Cardiac muscle cell (in vitro differentiated cells and primary cell): ENCODE data around the gene RYR1. TPM values are rescaled to one million over a fixed set of nuclear protein-coding genes. Genes with fewer than 3 reads are reported as not detected.

ENCODE experiments used
- DNase-seq, 2 donors: peaks; one replicate each; pipeline versions ENCODE4 v3.0.0 to v3.0.0-alpha.2; 2010 to 2017; ENCODE audit warnings: low read depth in 1 of 2, low spot score in 1 of 2
- H3K27ac ChIP-seq: fragments of 200-600 bp; sonication (generic); 2 replicates; pipeline ENCODE4 v1.5.1; 2016
- H3K27me3 ChIP-seq: fragments of 200-600 bp; sonication (generic); 2 replicates; pipeline ENCODE4 v1.6.0; 2016; ENCODE audit warnings: control low read depth
- H3K36me3 ChIP-seq: fragments of 200-600 bp; sonication (generic); 2 replicates; pipeline ENCODE4 v1.5.1; 2016; ENCODE audit warnings: control low read depth
- H3K4me1 ChIP-seq: fragments of 200-600 bp; sonication (generic); 2 replicates; pipeline ENCODE4 v1.8.1; 2017; ENCODE audit warnings: low read depth, mild to moderate bottlenecking, mixed run types
- H3K4me3 ChIP-seq: fragments of 200-600 bp; sonication (generic); 2 replicates; pipeline ENCODE4 v1.5.1; 2016; ENCODE audit warnings: mild to moderate bottlenecking
- H3K9me3 ChIP-seq: fragments of 200-600 bp; sonication (generic); 2 replicates; pipeline ENCODE4 v1.5.1; 2017; ENCODE audit warnings: low read depth, mild to moderate bottlenecking, control low read depth
- polyA plus RNA-seq: library from polyadenylated mRNA; unstranded; fragments of >200 nt; fragmentation: Nextera tagmentation; extraction: Ambion mirVana; gene quantifications from 2 replicates; pipeline ENCODE4 v1.2.1, GENCODE V29; 2016
- total RNA-seq: library from RNA; depleted of rRNA; stranded (reverse); fragments of >200 nt; gene quantifications from 2 replicates; pipeline ENCODE4 v1.2.3, GENCODE V29; 2016
- TF ChIP-seq, protein P1 (sequence below): IDR thresholded peaks from 2 replicates; pipeline ENCODE4 v1.5.1; 2012; ENCODE audit warnings: low read depth, mild to moderate bottlenecking, low read length

RYR1 gene
- total and polyA plus RNA-seq, 2 experiments from 2014 or later = 0.71 to 12.8 TPM

DNA sequence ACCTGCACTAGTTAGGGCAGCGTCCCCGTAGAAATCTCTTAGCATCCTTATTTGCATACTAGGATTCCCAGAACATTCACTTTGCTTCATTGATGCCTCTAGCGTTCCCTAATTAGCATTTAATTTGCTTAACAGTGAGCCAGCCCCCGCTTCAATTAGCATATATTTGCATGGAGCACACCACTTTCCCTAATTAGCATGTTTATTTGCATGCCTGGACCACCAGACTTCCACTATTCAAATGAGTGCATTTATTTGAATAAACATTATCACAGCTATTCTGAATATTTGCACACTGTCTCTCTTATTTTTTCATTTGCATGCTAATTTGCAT lies 69.6 kb downstream of the RYR1 start:
- Histone ChIP-seq H3K36me3 (no peaks in the 10 kb centered on the region), H3K9me3 (no peaks in the 10 kb centered on the region)
- TF ChIP-seq, protein P1, sequence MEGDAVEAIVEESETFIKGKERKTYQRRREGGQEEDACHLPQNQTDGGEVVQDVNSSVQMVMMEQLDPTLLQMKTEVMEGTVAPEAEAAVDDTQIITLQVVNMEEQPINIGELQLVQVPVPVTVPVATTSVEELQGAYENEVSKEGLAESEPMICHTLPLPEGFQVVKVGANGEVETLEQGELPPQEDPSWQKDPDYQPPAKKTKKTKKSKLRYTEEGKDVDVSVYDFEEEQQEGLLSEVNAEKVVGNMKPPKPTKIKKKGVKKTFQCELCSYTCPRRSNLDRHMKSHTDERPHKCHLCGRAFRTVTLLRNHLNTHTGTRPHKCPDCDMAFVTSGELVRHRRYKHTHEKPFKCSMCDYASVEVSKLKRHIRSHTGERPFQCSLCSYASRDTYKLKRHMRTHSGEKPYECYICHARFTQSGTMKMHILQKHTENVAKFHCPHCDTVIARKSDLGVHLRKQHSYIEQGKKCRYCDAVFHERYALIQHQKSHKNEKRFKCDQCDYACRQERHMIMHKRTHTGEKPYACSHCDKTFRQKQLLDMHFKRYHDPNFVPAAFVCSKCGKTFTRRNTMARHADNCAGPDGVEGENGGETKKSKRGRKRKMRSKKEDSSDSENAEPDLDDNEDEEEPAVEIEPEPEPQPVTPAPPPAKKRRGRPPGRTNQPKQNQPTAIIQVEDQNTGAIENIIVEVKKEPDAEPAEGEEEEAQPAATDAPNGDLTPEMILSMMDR = no peak

GRCh38 chr19:38505958-38506357 lies 72.5 kb downstream of the RYR1 start:
- Histone ChIP-seq H3K4me1 (no peaks in the 10 kb centered on the region), H3K9me3 (no peaks in the 10 kb centered on the region), H3K4me3 (no peak overlapping the region), H3K36me3 (no peaks in the 10 kb centered on the region), H3K27ac (no peak overlapping the region), H3K27me3 (no peaks in the 10 kb centered on the region)
- no peak for DNase-seq
- TF ChIP-seq, protein P1 = no peak

More for the DNA sequence above, 69.6 kb downstream of the RYR1 start:
- H3K4me1 ChIP-seq = no peaks in the 10 kb centered on the region
- no peaks in the 10 kb centered on the region for H3K27me3 ChIP-seq
- DNase-seq = no peak
- H3K27ac ChIP-seq = no peak overlapping the region
- no peak overlapping the region for H3K4me3 ChIP-seq

DNA sequence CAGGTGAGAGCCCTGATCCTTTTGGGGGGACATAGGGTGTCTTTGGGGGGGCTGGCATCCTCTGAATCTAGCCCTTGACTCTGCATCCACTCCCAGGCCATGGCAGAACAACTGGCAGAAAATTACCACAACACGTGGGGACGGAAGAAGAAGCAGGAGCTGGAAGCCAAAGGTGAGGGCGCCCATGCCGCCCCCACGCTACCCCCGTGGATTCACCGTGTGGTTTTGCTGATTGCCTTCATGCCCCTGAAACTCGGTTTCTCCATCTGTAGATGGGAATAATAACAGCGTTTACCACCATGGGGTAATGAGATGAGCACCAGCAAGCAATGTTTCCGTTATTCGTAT lies 72.9 kb downstream of the RYR1 start:
- Histone ChIP-seq H3K9me3 (no peaks in the 10 kb centered on the region), H3K4me3 (no peak overlapping the region), H3K27me3 (no peaks in the 10 kb centered on the region), H3K36me3 (no peaks in the 10 kb centered on the region), H3K27ac (no peak overlapping the region), H3K4me1 (no peaks in the 10 kb centered on the region)
- TF ChIP-seq, protein P1 = no peak
- no peak for DNase-seq

DNA sequence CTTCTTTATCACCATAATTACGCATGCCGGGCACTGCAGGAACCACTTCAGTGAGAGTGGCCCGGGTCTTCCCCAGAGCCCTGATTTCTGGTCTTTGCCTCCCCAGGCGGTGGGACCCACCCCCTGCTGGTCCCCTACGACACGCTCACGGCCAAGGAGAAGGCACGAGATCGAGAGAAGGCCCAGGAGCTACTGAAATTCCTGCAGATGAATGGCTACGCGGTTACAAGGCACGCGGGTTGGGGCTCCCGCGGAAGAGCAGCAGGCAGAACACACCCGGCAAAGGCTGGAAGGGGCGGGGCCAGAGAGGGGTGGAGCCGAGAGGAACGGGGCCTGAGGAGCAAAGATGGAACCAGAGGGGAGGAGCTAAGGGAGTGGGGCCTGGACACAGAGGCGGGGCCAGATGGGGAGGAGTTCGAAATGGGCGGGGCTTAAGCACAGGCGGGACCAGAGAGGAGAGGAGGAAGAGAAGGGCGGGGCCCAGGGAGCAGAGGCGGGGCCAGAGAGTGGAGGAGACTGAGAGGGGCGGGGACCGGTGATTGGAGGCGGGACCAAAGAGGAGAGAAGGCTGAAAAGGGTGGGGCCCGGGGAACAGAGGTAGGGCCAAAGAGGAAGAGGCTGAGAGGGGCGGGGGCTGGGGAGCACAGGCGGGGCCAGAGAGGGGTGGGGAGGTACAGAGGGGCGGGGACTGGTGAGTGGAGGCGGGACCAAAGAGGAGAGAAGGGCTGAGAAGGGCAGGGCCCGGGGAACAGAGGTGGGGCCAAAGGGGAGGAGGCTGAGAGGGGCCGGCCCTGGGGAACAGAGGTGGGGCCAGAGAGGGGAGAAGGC lies 73.4 kb downstream of the RYR1 start:
- DNase-seq = peak; percentile 64 to 85
- TF ChIP-seq, protein P1 = no peak
- Histone ChIP-seq H3K36me3 (no peaks in the 10 kb centered on the region), H3K9me3 (no peaks in the 10 kb centered on the region), H3K27me3 (no peaks in the 10 kb centered on the region), H3K4me1 (no peaks in the 10 kb centered on the region), H3K27ac (no peak overlapping the region), H3K4me3 (no peak overlapping the region)

DNA sequence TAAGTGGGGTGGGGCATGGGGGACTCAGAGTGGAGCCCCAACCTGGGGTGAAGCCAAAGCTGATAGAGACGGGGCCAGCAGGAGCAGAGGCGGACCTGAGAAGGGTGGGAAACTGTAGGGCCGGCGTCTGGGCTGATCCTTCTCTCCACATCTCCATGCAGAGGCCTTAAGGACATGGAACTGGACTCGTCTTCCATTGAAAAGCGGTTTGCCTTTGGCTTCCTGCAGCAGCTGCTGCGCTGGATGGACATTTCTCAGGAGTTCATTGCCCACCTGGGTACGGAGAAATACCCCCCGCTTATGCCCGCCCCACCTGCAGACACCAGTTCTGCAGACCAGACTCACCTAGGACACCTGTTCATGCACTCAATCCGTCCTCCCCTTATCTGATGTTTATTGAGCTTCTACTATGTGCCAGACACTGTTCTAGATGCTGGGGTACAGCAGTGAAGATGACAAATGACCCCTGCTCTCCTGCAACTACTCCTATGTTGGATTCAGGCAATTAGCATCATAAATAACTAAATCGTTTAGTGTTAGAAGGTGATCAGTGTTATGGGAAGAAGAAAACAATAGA lies 74.1 kb downstream of the RYR1 start:
- no peak for DNase-seq
- H3K4me1 ChIP-seq = no peaks in the 10 kb centered on the region
- H3K4me3 ChIP-seq = no peak overlapping the region
- TF ChIP-seq, protein P1 = no peak
- no peaks in the 10 kb centered on the region for H3K36me3 ChIP-seq
- no peak overlapping the region for H3K27ac ChIP-seq
- H3K9me3 ChIP-seq = no peaks in the 10 kb centered on the region
- H3K27me3 ChIP-seq = no peaks in the 10 kb centered on the region
